GM21529 (cell line): Measurements from ENCODE around the gene ACTC1.

Experiments
- ATAC-seq: cut with Tn5 transposase; IDR thresholded peaks from one replicate; pipeline ENCODE4 v1.9.1; 2021; ENCODE audit not compliant: unreplicated experiment

ACTC1 gene

DNA sequence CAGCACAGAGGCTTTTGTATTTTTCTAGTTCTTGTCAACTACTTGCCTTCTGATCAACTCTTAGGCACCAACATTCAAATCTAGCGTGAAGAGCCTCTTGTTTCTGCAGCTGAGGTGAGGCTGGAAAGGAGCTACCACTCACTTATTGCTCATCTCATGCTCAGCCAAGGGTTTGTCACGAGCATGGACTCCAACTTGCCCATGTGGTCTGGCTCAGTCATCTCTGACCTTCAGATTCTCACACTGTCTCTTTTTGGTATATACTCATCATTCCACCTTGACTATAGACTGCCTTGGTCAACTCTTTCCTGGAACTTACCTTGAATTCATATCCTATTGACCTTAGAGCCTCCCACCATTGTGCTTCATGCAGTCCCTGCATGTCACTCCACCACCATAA is 35.4 kb downstream of the ACTC1 start:
- ATAC-seq: no peak

DNA sequence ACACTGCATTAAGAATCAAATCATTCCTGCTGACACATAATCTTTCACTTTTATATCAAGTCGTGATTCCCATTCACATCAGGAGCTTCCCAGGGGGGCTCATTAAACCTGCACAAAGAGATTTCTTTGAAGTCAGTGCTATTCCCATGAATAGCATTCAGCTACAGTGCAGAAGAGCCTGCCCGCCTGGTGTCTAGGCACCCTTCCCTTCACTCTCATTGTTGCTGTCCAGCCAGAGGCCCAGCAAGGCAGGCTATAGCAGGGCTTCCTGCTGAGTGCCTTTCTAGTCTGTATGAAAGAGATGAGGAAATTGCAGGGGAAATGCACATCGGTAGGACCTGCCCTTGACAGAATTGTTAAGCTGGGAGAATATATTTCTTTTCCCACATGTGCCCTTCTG is 36.0 kb downstream of the ACTC1 start:
- no peak for ATAC-seq

DNA sequence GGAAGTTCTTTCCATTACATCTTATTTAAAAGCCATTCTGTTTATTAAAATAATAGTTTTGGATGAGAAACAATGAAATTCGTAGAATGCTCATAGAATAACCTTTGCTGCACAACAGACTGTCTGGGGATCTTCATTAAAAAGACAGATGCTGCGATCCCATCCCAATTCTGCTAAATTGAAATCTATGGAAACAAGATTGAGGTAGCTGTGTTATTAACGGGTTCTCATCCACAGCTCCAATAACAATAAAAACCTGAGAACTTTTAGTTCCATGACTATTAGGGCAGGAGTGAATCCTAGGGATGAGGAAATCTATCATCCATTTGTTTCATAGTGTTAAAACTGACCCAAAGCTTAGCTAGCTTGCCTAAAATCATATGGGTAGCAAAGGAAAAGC is 38.1 kb downstream of the ACTC1 start:
- no peak for ATAC-seq

DNA sequence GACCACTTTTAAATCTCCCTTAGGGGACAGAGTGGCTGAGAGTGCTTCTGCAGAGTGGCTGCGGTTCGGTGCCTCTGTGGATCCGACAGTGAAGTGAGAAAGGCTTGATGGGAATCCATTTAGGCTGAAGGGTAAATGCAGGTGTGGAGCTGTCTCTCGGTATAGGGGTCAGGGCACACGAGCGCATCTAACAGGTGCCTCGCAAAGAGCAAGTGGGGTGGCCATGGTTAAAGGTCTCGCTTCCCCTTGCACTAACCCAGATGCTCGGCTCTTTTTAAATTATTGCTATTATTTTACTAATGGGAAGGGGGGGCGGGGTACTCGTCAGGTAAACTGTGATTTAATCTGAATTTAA is 40.0 kb downstream of the ACTC1 start:
- no peak for ATAC-seq

DNA sequence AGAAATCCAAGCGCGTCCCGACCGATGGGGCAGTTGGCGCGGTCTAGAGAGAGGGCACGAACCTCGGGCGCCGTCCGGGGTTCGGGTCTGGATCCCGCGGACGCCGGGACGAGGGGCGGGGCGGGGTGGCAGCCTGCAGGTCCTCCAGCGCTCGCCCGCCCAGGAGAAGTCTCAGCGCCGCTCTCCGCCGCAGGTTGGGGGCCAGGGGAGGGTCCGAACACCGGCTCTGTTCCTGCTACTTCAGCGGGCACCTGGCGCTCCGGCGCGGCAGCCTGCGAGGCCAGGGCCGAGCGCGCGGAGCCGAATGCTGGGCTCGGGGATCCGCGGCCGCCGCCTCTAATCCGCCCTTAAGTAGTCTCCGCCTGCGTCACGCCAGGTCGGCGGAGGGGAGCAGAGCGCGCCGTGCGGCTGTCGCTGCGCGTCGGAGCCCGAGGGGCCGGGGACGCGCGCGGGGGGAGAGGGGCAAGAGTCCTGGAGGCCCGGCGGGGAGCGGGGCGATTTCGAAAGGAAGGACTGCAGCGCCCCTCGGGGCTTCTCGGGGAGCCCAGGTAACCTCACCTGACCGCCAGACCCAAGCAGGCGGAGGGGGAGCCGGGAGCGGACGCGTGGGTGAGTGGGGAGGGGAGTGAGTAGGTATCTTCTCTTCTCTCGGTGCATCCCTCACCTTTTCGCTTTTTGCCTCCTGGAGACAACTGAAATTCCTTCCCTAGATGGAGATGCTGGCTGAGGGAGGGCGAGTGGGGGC is 40.5 kb downstream of the ACTC1 start, which contains the start of gene GJD2:
TSS of gene GJD2 (minus strand) at position 325 of the 745 bp plus-strand sequence. CDS start 510 bp downstream, outside the sequence.
- ATAC-seq: no peak

DNA sequence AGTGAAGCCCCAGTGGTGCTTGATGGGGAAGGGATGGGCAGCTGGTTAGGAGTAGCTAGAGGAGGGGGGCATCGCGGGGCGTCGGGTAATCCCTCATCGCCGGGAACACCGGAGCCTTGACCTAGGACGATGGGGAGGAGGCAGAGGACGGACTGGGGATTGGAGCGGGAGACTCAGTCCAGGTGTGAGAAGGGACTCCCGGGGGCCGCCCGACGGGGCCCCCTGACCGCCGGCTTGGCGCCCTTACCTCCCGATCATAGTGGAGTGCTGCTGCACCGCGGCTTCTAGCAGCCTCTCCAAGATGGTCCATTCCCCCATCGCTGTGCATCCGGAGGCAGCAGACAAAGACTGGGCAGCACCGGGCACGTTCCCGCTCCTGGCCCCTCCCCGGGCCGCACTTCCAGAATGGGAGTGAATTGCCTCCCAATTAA is 41.2 kb downstream of the ACTC1 start:
- ATAC-seq: no peak

DNA sequence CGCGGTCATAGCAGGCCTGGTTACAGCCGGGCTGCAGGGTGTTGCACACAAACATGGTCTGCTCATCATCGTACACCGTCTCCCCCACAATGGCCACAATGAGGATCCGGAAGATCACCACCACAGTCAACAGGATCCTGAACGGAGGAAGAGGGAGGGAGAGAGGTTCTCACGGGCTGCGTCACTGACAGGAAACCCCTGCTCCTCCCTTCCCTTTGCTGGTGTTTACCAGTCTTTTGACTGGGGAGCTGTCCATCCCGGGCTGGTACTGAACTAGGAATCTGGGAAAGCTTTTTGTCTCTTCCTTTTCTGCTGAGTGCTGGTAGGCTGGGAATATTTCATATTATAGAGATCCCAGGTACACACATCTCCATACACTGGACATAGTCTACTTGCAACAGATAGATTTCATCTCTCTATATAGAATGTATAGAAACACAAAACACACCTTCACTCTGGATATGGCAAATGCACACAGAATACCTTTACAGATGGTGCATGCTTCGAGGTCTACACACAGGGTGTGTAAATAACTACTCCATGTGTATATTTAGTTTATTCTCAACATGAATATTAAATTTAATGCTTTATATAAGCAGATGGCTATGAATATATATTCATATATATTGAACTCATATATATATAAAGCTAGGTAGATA is 42.0 kb downstream of the ACTC1 start:
- no peak for ATAC-seq

DNA sequence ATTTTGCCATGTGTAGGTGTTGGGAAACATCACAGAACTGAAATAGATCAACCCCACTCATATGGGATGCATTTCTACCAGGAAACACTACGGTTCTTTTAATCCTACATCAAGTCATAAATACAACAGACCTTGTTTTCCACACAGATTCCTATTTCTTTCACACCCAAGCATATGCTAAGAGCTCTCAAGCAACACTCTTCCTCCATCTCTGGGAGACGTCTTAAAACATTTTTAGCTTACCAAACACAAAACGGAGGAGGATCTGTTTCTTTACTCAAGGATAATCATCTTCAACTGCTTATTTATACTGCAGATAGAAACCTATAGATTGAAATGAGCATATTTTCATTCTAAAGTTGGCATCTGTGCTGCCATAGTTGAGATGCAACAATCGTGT is 45.7 kb downstream of the ACTC1 start:
- no peak for ATAC-seq
